Testis (tissue), 3 donors: Measurements from ENCODE around the gene CENPH. TPM values are rescaled to one million over a fixed set of nuclear protein-coding genes. Genes with fewer than 3 reads are reported as not detected.

ENCODE experiments used
- DNase-seq: peaks from one replicate; pipeline ENCODE4 v3.0.0-alpha.2; 2019
- H3K27ac ChIP-seq, 2 donors: fragments of 200-600 bp; sonication (generic); one replicate each; pipeline ENCODE4 v1.5.1; 2019
- H3K27me3 ChIP-seq: fragments of 200-600 bp; sonication (generic); one replicate; pipeline ENCODE4 v1.5.1; 2019
- H3K36me3 ChIP-seq: fragments of 200-600 bp; sonication (generic); one replicate; pipeline ENCODE4 v1.5.1; 2017; ENCODE audit warnings: low read depth; ENCODE audit errors: missing control alignments
- H3K4me1 ChIP-seq: fragments of 200-600 bp; sonication (generic); one replicate; pipeline ENCODE4 v1.5.1; 2019
- H3K4me3 ChIP-seq, 2 donors: fragments of 200-600 bp; sonication (generic); one replicate each; pipeline ENCODE4 v1.5.1; 2017 to 2019
- H3K9me3 ChIP-seq: fragments of 200-600 bp; sonication (generic); one replicate; pipeline ENCODE4 v1.5.1; 2017
- CTCF ChIP-seq, 3 experiments: fragments of 450-650 bp in 2 of 3; fragments of 200-600 bp in 1 of 3; sonication (generic) in 1 of 3; IDR thresholded peaks; one replicate each; pipeline ENCODE4 v1.5.1; 2016 to 2019; ENCODE audit warnings: antibody characterized with exemption in 3 of 3, mild to moderate bottlenecking in 2 of 3, moderate library complexity in 1 of 3
- POLR2A ChIP-seq: fragments of 450-650 bp; IDR thresholded peaks from one replicate; pipeline ENCODE4 v1.6.1; 2017; ENCODE audit warnings: antibody characterized with exemption, mild to moderate bottlenecking, moderate library complexity
- WGBS, 2 donors: methylation state at CpG; one replicate each; pipeline ENCODE4 v1.1.5; 2018; 5-methylcytosine and 5-hydroxymethylcytosine counted together
- intact Hi-C: fragments of 100-400 bp; cut with DNase I; formaldehyde crosslinking; loops from one replicate; pipeline ENCODE4 v1.15.1; 2023; ENCODE audit warnings: low total_unique reads
- polyA plus RNA-seq: library from polyadenylated mRNA; stranded (reverse); fragments of 350-450 nt; fragmentation: Illumina TruSeq; extraction: RNeasy Lipid Tissue Mini Kit (QIAGEN cat#74804); gene quantifications from one replicate; pipeline ENCODE4 v1.2.3, GENCODE V29; 2014; ENCODE audit warnings: low read depth, low replicate concordance; ENCODE audit not compliant: insufficient read depth
- total RNA-seq, 2 donors: library from RNA; depleted of rRNA; stranded (reverse); fragments of >200 nt; gene quantifications; one replicate each; pipeline ENCODE4 v1.2.3, GENCODE V29; 2016

The CENPH gene
- total and polyA plus RNA-seq, 3 donors from 2014 or later, result 26.9 to 38.9 (median 38.0) TPM

DNA sequence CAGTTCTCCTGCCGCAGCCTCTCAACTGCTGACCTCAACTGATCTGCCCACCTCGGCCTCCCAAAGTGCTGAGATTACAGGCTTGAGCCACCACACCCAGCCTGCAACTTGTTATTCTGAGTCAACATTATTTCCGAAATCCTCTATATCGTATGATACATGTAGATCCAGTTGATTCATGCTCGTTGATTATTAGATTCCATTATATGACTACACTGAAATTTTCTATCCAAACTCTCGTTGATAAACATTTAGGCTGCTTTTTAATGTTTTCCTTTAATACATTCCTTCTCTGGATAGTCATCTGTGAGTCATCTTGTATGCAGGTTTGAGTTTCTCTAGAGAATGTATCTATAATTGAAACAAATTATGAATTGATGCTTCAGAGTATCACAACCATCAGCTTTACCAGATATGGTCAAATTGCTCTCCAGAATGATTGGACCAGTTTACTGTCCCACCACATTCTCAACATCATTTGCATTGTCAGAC is 49.4 kb downstream of the CENPH start:
- 90 to 93% methylated on average over 6 of the region's 6 CpGs for WGBS, 2 donors
- H3K36me3 ChIP-seq, result no peaks in the 10 kb centered on the region
- intact Hi-C loops, result no loop called here
- H3K9me3 ChIP-seq, result no peaks in the 10 kb centered on the region
- peaks cover 11% of the 10 kb centered on the region for H3K4me1 ChIP-seq
- no peaks in the 10 kb centered on the region for H3K27me3 ChIP-seq
- H3K4me3 ChIP-seq, result no peak overlapping the region
- DNase-seq, result no peak
- H3K27ac ChIP-seq, result no peak overlapping the region
- TF ChIP-seq POLR2A (no peak), CTCF (IDR thresholded peaks at IDR 0.05) (no peak)

DNA sequence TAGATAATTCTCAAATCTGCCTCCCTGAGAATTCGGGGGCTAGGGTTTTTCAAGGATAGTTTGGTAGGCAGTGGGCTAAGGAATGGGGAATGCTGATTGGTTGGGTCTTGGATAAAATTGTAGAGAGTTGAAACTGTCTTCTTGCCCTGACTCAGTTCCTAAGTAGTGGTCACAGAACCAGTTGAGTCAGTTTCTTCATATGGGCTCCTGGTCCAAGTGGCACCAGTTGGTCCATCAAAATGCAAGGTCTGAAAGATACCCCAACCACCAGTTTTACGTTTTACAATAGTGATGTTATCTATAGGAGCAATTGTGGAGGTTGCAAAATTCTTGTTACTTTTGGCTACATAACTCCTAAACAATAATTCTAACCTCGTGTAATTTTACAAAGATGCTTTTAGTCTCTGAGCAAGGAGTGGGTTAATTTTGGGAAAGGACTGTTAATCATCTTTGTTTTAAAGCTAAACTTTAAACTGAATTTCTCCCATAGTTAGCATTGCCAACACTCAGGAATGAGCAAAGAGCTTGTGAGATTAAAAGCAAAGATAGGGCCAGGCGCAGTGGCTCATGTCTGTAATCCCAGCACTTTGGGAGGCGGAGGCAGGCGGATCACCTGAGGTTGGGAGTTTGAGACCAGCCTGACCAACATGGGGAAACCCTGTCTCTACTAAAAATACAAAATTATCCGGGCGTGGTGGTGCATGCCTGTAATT is 53.0 kb downstream of the CENPH start:
- 86 to 89% methylated on average over 8 of the region's 8 CpGs for WGBS, 2 donors
- TF ChIP-seq CTCF (IDR thresholded peaks at IDR 0.05), result no peak
- no peak for TF ChIP-seq POLR2A
- intact Hi-C loops, result no loop called here

GRCh38 chr5:69245031-69245430 is 55.6 kb downstream of the CENPH start:
- Histone ChIP-seq H3K4me1 (no peaks in the 10 kb centered on the region), H3K27me3 (no peaks in the 10 kb centered on the region), H3K9me3 (no peaks in the 10 kb centered on the region), H3K4me3 (no peak overlapping the region), H3K27ac (no peak overlapping the region), H3K36me3 (no peaks in the 10 kb centered on the region)
- 93 to 99% methylated on average over 5 of the region's 5 CpGs for WGBS, 2 donors
- intact Hi-C loops, result no loop called here
- no peak for DNase-seq
- TF ChIP-seq CTCF (IDR thresholded peaks at IDR 0.05) (no peak), POLR2A (no peak)

More for the DNA sequence above, 53.0 kb downstream of the CENPH start:
- no peaks in the 10 kb centered on the region for H3K36me3 ChIP-seq
- no peaks in the 10 kb centered on the region for H3K4me1 ChIP-seq
- no peaks in the 10 kb centered on the region for H3K27me3 ChIP-seq
- no peak overlapping the region for H3K27ac ChIP-seq
- no peak overlapping the region for H3K4me3 ChIP-seq
- no peak for DNase-seq
- H3K9me3 ChIP-seq, result no peaks in the 10 kb centered on the region

DNA sequence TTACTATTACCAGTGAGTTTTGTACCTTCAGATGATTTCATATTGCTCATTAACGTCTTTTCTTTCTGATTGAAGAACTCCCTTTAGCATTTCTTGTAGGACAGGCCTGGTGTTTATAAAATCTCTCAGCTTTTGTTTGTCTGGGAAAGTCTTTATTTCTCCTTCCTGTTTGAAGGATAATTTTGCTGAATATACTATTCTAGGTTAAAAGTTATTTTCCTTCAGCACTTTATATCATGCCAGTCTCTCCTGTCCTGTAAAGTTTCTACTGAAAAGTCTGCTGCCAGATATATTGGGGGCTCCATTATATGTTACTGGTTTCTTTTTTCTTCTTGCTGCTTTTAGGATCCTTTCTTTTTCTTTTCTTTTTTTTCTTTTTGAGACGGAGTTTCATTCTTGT is 58.6 kb downstream of the CENPH start:
- WGBS, 2 donors, result 89 to 96% methylated on average over 2 of the region's 2 CpGs
- H3K27ac ChIP-seq, result no peak overlapping the region
- H3K36me3 ChIP-seq, result no peaks in the 10 kb centered on the region
- intact Hi-C loops, result no loop called here
- no peaks in the 10 kb centered on the region for H3K9me3 ChIP-seq
- TF ChIP-seq POLR2A, result no peak
- no peaks in the 10 kb centered on the region for H3K4me1 ChIP-seq
- H3K4me3 ChIP-seq, result no peak overlapping the region
- DNase-seq, result no peak
- H3K27me3 ChIP-seq, result no peaks in the 10 kb centered on the region

DNA sequence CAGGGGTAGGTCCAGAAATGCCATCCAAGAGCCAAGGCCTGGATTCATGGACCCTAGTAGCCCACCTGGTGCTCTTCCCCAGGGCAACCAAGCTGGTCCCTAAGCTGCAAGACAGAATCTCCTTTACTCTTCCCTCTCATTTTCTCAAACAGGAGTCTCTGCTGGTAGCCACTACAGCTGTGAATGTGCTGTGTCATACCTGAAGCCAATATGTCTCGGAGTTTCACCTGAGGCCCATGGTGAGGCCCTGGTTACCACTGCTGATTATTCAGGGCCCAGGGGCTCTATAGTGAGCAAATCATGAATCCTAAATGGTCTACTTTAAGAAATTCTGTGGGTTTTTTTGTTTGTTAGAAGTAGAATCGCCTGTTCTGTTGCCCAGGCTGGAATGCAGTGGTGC is 61.2 kb downstream of the CENPH start:
- no peak for TF ChIP-seq CTCF (IDR thresholded peaks at IDR 0.05)
- TF ChIP-seq POLR2A, result no peak
- Histone ChIP-seq H3K27me3 (no peaks in the 10 kb centered on the region), H3K27ac (no peak overlapping the region), H3K9me3 (no peaks in the 10 kb centered on the region), H3K4me3 (no peak overlapping the region), H3K4me1 (no peaks in the 10 kb centered on the region), H3K36me3 (no peaks in the 10 kb centered on the region)
- WGBS, 2 donors, result 92 to 100% methylated on average over 2 of the region's 2 CpGs
- DNase-seq, result no peak
- intact Hi-C loops, result no loop called here
